ENCODE measurements around the gene NFASC. TPM values are rescaled to one million over a fixed set of nuclear protein-coding genes. Genes with fewer than 3 reads are reported as not detected.
A peak's percentile ranks its signal among the peaks of the same experiment; 100 is the strongest.

NFASC gene
- total RNA-seq, 2 donors from 2014 or later = 27.7 to 45.9 TPM

DNA sequence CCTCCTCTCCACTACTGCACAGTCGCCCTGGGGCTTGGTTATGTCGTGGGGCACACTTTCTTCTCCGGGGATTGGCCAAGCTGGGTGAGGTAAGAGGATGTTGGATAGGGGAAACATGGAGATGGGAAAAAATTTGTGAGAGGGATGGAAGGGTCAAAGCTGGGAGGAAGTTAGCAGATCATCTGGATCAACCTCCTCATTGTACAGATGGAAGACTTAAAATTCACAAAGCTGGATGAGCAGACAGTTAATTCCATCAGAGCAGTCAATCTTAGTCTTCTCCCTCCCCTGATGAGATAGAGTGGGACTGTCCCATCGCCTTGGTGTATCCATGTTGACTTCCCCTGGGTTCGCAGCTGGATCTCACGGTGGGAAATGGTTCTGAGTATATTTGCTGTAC, 102.8 kb downstream of the NFASC start:
- no peak overlapping the region for H3K9ac ChIP-seq (ENCODE audit: extremely low read depth, low read length, poor library complexity, severe bottlenecking)
- H3K27me3 Mint-ChIP-seq (ENCODE audit: insufficient read depth) = no peaks in the 10 kb centered on the region
- TF ChIP-seq, protein P1, sequence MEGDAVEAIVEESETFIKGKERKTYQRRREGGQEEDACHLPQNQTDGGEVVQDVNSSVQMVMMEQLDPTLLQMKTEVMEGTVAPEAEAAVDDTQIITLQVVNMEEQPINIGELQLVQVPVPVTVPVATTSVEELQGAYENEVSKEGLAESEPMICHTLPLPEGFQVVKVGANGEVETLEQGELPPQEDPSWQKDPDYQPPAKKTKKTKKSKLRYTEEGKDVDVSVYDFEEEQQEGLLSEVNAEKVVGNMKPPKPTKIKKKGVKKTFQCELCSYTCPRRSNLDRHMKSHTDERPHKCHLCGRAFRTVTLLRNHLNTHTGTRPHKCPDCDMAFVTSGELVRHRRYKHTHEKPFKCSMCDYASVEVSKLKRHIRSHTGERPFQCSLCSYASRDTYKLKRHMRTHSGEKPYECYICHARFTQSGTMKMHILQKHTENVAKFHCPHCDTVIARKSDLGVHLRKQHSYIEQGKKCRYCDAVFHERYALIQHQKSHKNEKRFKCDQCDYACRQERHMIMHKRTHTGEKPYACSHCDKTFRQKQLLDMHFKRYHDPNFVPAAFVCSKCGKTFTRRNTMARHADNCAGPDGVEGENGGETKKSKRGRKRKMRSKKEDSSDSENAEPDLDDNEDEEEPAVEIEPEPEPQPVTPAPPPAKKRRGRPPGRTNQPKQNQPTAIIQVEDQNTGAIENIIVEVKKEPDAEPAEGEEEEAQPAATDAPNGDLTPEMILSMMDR (conservative IDR thresholded peaks at IDR 0.05) = no peak
- no peaks in the 10 kb centered on the region for H3K27me3 ChIP-seq (ENCODE audit: control insufficient read depth, insufficient read depth, low read length, poor library complexity, severe bottlenecking)
- H3K36me3 Mint-ChIP-seq (ENCODE audit: low read depth) = peaks cover 44% of the 10 kb centered on the region
- no peak overlapping the region for H3K4me3 ChIP-seq (ENCODE audit: low read length)
- H3K36me3 ChIP-seq (ENCODE audit: control insufficient read depth, insufficient read depth, low read length) = peaks cover 86% of the 10 kb centered on the region
- no peaks in the 10 kb centered on the region for H3K9me3 ChIP-seq (ENCODE audit: control insufficient read depth, low read length)
- no peaks in the 10 kb centered on the region for H3K4me1 Mint-ChIP-seq
- no peak overlapping the region for H3K27ac Mint-ChIP-seq
- WGBS, 2 experiments (ENCODE audit: insufficient coverage in 1 of 2, insufficient read length in 1 of 2) = 53 to 77% methylated on average over 3 to 6 of the region's 6 CpGs
- no peak for DNase-seq
- no peak overlapping the region for H3K27ac ChIP-seq (ENCODE audit: low read depth, low read length)
- H3K4me1 ChIP-seq (ENCODE audit: control insufficient read depth, insufficient read depth, low read length) = no peaks in the 10 kb centered on the region
- H3K9me3 Mint-ChIP-seq = no peaks in the 10 kb centered on the region
- no peak overlapping the region for H3K4me3 Mint-ChIP-seq

DNA sequence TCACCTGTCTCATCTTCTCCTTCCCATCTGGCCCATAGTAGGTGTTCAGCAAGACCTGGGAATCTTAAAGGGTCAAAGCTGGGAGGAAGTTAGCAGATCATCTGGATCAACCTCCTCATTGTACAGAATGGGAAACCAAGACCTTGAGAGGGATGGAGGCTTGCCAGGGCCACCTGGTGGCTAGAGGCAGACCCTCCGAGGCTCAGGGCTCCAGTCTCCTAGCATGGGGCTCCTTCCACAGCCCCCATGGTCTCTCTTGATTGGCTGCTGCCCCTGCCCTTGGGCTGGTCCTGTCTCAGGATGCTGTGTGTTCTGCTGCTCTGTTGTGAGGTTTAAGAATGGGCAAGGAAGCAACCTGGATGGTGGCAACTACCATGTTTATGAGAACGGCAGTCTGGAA, 103.7 kb downstream of the NFASC start:
- DNase-seq = peak; percentile 70
- TF ChIP-seq, protein P1 (conservative IDR thresholded peaks at IDR 0.05) = peak; percentile 63
- H3K4me3 Mint-ChIP-seq = no peak overlapping the region

DNA sequence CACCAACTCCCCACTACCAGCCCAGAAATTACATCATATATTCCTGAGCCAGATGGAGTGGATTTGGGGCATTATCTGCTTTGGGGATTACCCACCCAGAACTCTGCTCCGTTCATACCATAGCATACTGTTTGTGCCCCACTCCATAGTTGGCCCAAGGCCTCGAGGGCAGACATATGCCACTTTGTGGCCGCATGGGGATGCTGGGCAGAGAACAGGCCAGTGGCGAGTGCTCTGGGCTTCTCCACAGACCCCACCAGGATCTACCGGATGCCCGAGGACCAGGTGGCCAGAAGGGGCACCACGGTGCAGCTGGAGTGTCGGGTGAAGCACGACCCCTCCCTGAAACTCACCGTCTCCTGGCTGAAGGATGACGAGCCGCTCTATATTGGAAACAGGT, 104.4 kb downstream of the NFASC start:
- TF ChIP-seq, protein P1 (conservative IDR thresholded peaks at IDR 0.05) = no peak
- Histone ChIP-seq H3K9me3 (ENCODE audit: control insufficient read depth, low read length) (no peaks in the 10 kb centered on the region), H3K4me1 (ENCODE audit: control insufficient read depth, insufficient read depth, low read length) (no peaks in the 10 kb centered on the region), H3K36me3 (ENCODE audit: control insufficient read depth, insufficient read depth, low read length) (peaks cover 84% of the 10 kb centered on the region), H3K27me3 (ENCODE audit: control insufficient read depth, insufficient read depth, low read length, poor library complexity, severe bottlenecking) (no peaks in the 10 kb centered on the region), H3K9ac (ENCODE audit: extremely low read depth, low read length, poor library complexity, severe bottlenecking) (no peak overlapping the region), H3K4me3 (ENCODE audit: low read length) (no peak overlapping the region), H3K27ac (ENCODE audit: low read depth, low read length) (no peak overlapping the region)
- Mint-ChIP-seq H3K9me3 (no peaks in the 10 kb centered on the region), H3K27me3 (ENCODE audit: insufficient read depth) (no peaks in the 10 kb centered on the region), H3K4me3 (no peak overlapping the region), H3K27ac (no peak overlapping the region), H3K36me3 (ENCODE audit: low read depth) (peaks cover 45% of the 10 kb centered on the region), H3K4me1 (peaks cover 10% of the 10 kb centered on the region)
- WGBS, 2 experiments (ENCODE audit: insufficient coverage in 1 of 2, insufficient read length in 1 of 2) = 90 to 91% methylated on average over 10 to 12 of the region's 12 CpGs
- no peak for DNase-seq

More for the DNA sequence above, 103.7 kb downstream of the NFASC start:
- H3K4me3 ChIP-seq (ENCODE audit: low read length) = no peak overlapping the region
- H3K27me3 ChIP-seq (ENCODE audit: control insufficient read depth, insufficient read depth, low read length, poor library complexity, severe bottlenecking) = no peaks in the 10 kb centered on the region
- no peaks in the 10 kb centered on the region for H3K4me1 ChIP-seq (ENCODE audit: control insufficient read depth, insufficient read depth, low read length)
- H3K9ac ChIP-seq (ENCODE audit: extremely low read depth, low read length, poor library complexity, severe bottlenecking) = no peak overlapping the region
- WGBS, 2 experiments (ENCODE audit: insufficient coverage in 1 of 2, insufficient read length in 1 of 2) = 79 to 84% methylated on average over 2 of the region's 2 CpGs
- Mint-ChIP-seq H3K27me3 (ENCODE audit: insufficient read depth) (no peaks in the 10 kb centered on the region), H3K36me3 (ENCODE audit: low read depth) (peaks cover 41% of the 10 kb centered on the region), H3K9me3 (no peaks in the 10 kb centered on the region), H3K27ac (no peak overlapping the region), H3K4me1 (peaks cover 4% of the 10 kb centered on the region)
- no peak overlapping the region for H3K27ac ChIP-seq (ENCODE audit: low read depth, low read length)
- H3K36me3 ChIP-seq (ENCODE audit: control insufficient read depth, insufficient read depth, low read length) = peaks cover 86% of the 10 kb centered on the region
- H3K9me3 ChIP-seq (ENCODE audit: control insufficient read depth, low read length) = no peaks in the 10 kb centered on the region
